HepG2 (cell line): ENCODE results near the gene ANKRD39. TPM values are rescaled to one million over a fixed set of nuclear protein-coding genes. Genes with fewer than 3 reads are reported as not detected.
A peak's percentile ranks its signal among the peaks of the same experiment; 100 is the strongest.

Source experiments
- FUBP1 ChIP-seq: sonication (generic); formaldehyde crosslinking; IDR thresholded peaks from 2 replicates; pipeline ENCODE4 v1.5.1; 2020; ENCODE audit warnings: missing genetic modification reagents, mild to moderate bottlenecking, borderline replicate concordance
- MATR3 ChIP-seq: sonication (generic); formaldehyde crosslinking; IDR thresholded peaks from 2 replicates; pipeline ENCODE4 v1.4.0; 2020; ENCODE audit warnings: missing genetic modification reagents
- MEIS2 ChIP-seq: sonication (generic); formaldehyde crosslinking; IDR thresholded peaks from 2 replicates; pipeline ENCODE4 v1.9.0; 2021; ENCODE audit warnings: mild to moderate bottlenecking, missing genetic modification reagents
- MLX ChIP-seq: IDR thresholded peaks from 2 replicates; pipeline ENCODE4 v1.6.1; 2016
- MTF1 ChIP-seq: sonication (generic); formaldehyde crosslinking; IDR thresholded peaks from 2 replicates; pipeline ENCODE4 v1.5.0; 2020; ENCODE audit warnings: missing genetic modification reagents
- NR0B2 ChIP-seq: sonication (generic); formaldehyde crosslinking; IDR thresholded peaks from 2 replicates; pipeline ENCODE4 v1.4.0; 2020; ENCODE audit warnings: mild to moderate bottlenecking, missing genetic modification reagents
- NR2C2 ChIP-seq: sonication (generic); formaldehyde crosslinking; IDR thresholded peaks from 2 replicates; pipeline ENCODE4 v1.4.0; 2020; ENCODE audit warnings: missing genetic modification reagents, mild to moderate bottlenecking, moderate library complexity, borderline replicate concordance
- PITX1 ChIP-seq: sonication (generic); formaldehyde crosslinking; IDR thresholded peaks from 2 replicates; pipeline ENCODE4 v1.5.1; 2020; ENCODE audit warnings: mild to moderate bottlenecking, missing genetic modification reagents
- RNF2 ChIP-seq: fragments of 450-650 bp; conservative IDR thresholded peaks from 2 replicates; pipeline ENCODE4 v1.6.1; 2016; ENCODE audit warnings: low read depth
- STAT5B ChIP-seq: sonication (generic); formaldehyde crosslinking; IDR thresholded peaks from 2 replicates; pipeline ENCODE4 v1.4.0; 2020; ENCODE audit warnings: missing genetic modification reagents
- TAF15 ChIP-seq: fragments of 200-400 bp; formaldehyde crosslinking; IDR thresholded peaks from one replicate; pipeline ENCODE4 v1.6.1; 2018; ENCODE audit warnings: mild to moderate bottlenecking, low read depth, low read length; ENCODE audit not compliant: poor library complexity, severe bottlenecking
- ZFAT ChIP-seq: sonication (generic); formaldehyde crosslinking; conservative IDR thresholded peaks from 2 replicates; pipeline ENCODE4 v1.8.1; 2023; ENCODE audit warnings: missing genetic modification reagents, inconsistent platforms
- ZNF253 ChIP-seq: sonication (generic); formaldehyde crosslinking; IDR thresholded peaks from 2 replicates; pipeline ENCODE4 v1.8.0; 2022; ENCODE audit warnings: mild to moderate bottlenecking, missing genetic modification reagents, borderline replicate concordance
- ZNF576 ChIP-seq: sonication (generic); formaldehyde crosslinking; IDR thresholded peaks from 2 replicates; pipeline ENCODE4 v1.4.0; 2020; ENCODE audit warnings: mild to moderate bottlenecking, missing genetic modification reagents
- ZNF615 ChIP-seq: sonication (generic); formaldehyde crosslinking; IDR thresholded peaks from 2 replicates; pipeline ENCODE4 v1.5.0; 2020; ENCODE audit warnings: mild to moderate bottlenecking, missing genetic modification reagents, borderline replicate concordance
- ZNF720 ChIP-seq: sonication (generic); formaldehyde crosslinking; IDR thresholded peaks from 2 replicates; pipeline ENCODE4 v1.4.0; 2020; ENCODE audit warnings: missing genetic modification reagents
- ZNF746 ChIP-seq: sonication (generic); formaldehyde crosslinking; IDR thresholded peaks from 2 replicates; pipeline ENCODE4 v1.8.0; 2022; ENCODE audit warnings: mild to moderate bottlenecking, missing genetic modification reagents
- ZNF772 ChIP-seq: sonication (generic); formaldehyde crosslinking; IDR thresholded peaks from 2 replicates; pipeline ENCODE4 v1.5.0; 2020; ENCODE audit warnings: mild to moderate bottlenecking, missing genetic modification reagents
- ZUFSP ChIP-seq: sonication (generic); formaldehyde crosslinking; IDR thresholded peaks from 2 replicates; pipeline ENCODE4 v1.9.0; 2021; ENCODE audit warnings: missing genetic modification reagents, mild to moderate bottlenecking, borderline replicate concordance
- polyA plus RNA-seq, 8 experiments: library from polyadenylated mRNA; depleted of rRNA in 3 of 8; stranded (reverse) in 7 of 8; unstranded in 1 of 8; fragments of >200 nt; fragmentation: Illumina TruSeq in 4 of 8; extraction: Trizol in 4 of 8; gene quantifications; 2 replicates each; pipeline versions ENCODE4 v1.2.1 to v1.2.3, GENCODE V29; 2011 to 2016; ENCODE audit warnings: low read depth in 4 of 8, missing spikeins in 1 of 8, mixed read lengths in 1 of 8; ENCODE audit not compliant: insufficient read depth in 1 of 8
- total RNA-seq, 5 experiments: library from RNA; depleted of rRNA; stranded (reverse); fragments of >200 nt; fragmentation: Illumina TruSeq; extraction: Trizol; gene quantifications; 2 replicates each; pipeline ENCODE4 v1.2.3, GENCODE V29; 2016; ENCODE audit warnings: low read depth in 1 of 5
- TF ChIP-seq, protein P1 (sequence below): sonication (generic); formaldehyde crosslinking; IDR thresholded peaks from 2 replicates; pipeline ENCODE4 v1.5.0; 2020; ENCODE audit warnings: missing genetic modification reagents, mild to moderate bottlenecking, borderline replicate concordance
- TF ChIP-seq, protein P2 (sequence below): sonication (generic); formaldehyde crosslinking; IDR thresholded peaks from 2 replicates; pipeline ENCODE4 v1.4.0; 2020; ENCODE audit warnings: mild to moderate bottlenecking, missing genetic modification reagents

ANKRD39 gene
- total and polyA plus RNA-seq, 2 of the 13 experiments (the other 11 are each of a cell fraction or from before 2014, with no cell fraction given): 23.2 to 24.8 TPM

DNA sequence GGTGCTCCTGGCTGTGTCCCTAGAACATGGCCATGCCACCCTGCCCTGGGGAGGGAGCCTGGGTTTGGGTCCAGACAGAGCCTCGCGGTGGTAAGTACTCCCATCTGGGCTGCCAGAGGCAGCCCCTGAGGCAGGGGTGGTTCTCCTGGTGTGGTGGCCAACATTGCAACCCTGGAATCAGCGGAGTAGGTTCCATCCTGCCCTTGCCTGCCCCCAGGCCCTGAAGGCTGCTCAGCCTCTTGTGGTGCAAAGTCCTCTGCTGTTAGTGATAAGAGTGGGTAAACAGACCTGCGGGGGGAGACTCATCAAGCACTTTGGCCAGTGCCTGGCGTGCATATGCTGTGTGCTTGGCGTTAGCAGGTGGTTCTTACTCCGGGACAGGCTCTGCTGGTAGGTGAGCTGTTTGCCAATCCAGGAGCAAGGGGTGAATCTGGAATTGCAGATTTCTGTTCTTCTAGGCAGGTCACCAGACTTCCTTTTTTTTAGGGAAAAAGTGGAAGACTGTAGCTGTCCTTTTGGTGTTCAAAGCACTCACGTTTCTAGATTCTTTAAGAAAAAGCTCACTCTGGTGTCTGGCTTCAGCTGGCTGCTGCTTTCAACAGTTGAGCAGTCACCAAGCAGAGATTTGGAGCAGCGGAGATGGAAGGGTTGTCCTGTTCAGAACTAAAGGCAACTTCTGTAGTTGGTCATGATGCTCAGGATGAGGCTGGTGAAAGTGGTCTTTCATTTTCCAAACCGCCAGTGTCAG, 38.5 kb downstream of the ANKRD39 start (continued):
- TF ChIP-seq, protein P1, sequence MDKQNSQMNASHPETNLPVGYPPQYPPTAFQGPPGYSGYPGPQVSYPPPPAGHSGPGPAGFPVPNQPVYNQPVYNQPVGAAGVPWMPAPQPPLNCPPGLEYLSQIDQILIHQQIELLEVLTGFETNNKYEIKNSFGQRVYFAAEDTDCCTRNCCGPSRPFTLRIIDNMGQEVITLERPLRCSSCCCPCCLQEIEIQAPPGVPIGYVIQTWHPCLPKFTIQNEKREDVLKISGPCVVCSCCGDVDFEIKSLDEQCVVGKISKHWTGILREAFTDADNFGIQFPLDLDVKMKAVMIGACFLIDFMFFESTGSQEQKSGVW: no peak
- TF ChIP-seq MTF1 (0 out of 2 replicates have a peak, but pooled peaks have one; percentile 24), ZNF720 (no peak), RNF2 (peak; percentile 63; the same call in 1 of the 2 replicates), TAF15 (no peak), ZNF576 (CRISPR knock-in tag) (no peak), ZNF615 (CRISPR knock-in tag) (no peak; the same call in 1 of the 2 replicates), ZFAT (no peak), FUBP1 (CRISPR knock-in tag) (no peak), PITX1 (CRISPR knock-in tag) (peak; percentile 93), NR2C2 (CRISPR knock-in tag) (peak; percentile 69; the same call in 1 of the 2 replicates), MEIS2 (CRISPR knock-in tag) (peak; percentile 97), ZUFSP (CRISPR knock-in tag) (no peak), MATR3 (no peak), ZNF253 (CRISPR knock-in tag) (no peak), STAT5B (CRISPR knock-in tag) (peak; percentile 65; the same call in 1 of the 2 replicates), ZNF746 (CRISPR knock-in tag) (peak; percentile 79; the same call in 1 of the 2 replicates), NR0B2 (no peak), MLX (CRISPR knock-in tag) (peak; percentile 94), ZNF772 (CRISPR knock-in tag) (peak; percentile 95)
- TF ChIP-seq, protein P2, sequence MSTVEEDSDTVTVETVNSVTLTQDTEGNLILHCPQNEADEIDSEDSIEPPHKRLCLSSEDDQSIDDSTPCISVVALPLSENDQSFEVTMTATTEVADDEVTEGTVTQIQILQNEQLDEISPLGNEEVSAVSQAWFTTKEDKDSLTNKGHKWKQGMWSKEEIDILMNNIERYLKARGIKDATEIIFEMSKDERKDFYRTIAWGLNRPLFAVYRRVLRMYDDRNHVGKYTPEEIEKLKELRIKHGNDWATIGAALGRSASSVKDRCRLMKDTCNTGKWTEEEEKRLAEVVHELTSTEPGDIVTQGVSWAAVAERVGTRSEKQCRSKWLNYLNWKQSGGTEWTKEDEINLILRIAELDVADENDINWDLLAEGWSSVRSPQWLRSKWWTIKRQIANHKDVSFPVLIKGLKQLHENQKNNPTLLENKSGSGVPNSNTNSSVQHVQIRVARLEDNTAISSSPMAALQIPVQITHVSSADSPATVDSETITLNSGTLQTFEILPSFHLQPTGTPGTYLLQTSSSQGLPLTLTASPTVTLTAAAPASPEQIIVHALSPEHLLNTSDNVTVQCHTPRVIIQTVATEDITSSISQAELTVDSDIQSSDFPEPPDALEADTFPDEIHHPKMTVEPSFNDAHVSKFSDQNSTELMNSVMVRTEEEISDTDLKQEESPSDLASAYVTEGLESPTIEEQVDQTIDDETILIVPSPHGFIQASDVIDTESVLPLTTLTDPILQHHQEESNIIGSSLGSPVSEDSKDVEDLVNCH: no peak
